OCI-LY3 (cell line): ENCODE measurements around the gene MEOX1.

Experiments used
- H2AFZ ChIP-seq: fragments of 200-600, 300-600 bp; shearing (Covaris generic); 2 replicates; pipeline ENCODE4 v1.6.0; 2014; ENCODE audit warnings: antibody characterized with exemption, low read depth, low read length
- H3K27ac ChIP-seq: fragments of 200-600, 300-600 bp; sonication (generic); 2 replicates; pipeline ENCODE4 v1.5.1; 2014; ENCODE audit warnings: mild to moderate bottlenecking, low read length, moderate library complexity, mixed read lengths
- H3K27me3 ChIP-seq: fragments of 200-600, 300-600 bp; sonication (generic); 2 replicates; pipeline ENCODE4 v1.6.1; 2014; ENCODE audit warnings: low read depth, low read length, mixed read lengths
- H3K36me3 ChIP-seq: fragments of 200-600, 300-600 bp; sonication (generic); replicated peaks from 2 replicates; pipeline ENCODE3; 2014; ENCODE audit warnings: low read depth, low read length, mixed read lengths
- H3K4me1 ChIP-seq: fragments of 300-600, 200-600 bp; sonication (generic); 2 replicates; pipeline ENCODE4 v1.6.1; 2014; ENCODE audit warnings: low read length, mixed read lengths
- H3K4me2 ChIP-seq: fragments of 200-600, 300-600 bp; sonication (generic); 2 replicates; pipeline ENCODE4 v1.6.1; 2014; ENCODE audit warnings: low read length, mixed read lengths
- H3K4me3 ChIP-seq: fragments of 300-600, 200-600 bp; sonication (generic); 2 replicates; pipeline ENCODE4 v1.5.1; 2014; ENCODE audit warnings: antibody characterized with exemption, mild to moderate bottlenecking, low read length, moderate library complexity
- H3K79me2 ChIP-seq: fragments of 300-600, 200-600 bp; shearing (Covaris generic); 2 replicates; pipeline ENCODE4 v1.6.1; 2014; ENCODE audit warnings: mild to moderate bottlenecking, low read length, mixed read lengths
- H3K9ac ChIP-seq: fragments of 300-600, 200-600 bp; shearing (Covaris generic); 2 replicates; pipeline ENCODE4 v1.6.0; 2014; ENCODE audit warnings: mild to moderate bottlenecking, low read length, moderate library complexity
- H3K9me3 ChIP-seq: fragments of 200-600, 300-600 bp; shearing (Covaris generic); 2 replicates; pipeline ENCODE4 v1.6.1; 2014; ENCODE audit warnings: low read length, mixed read lengths; ENCODE audit not compliant: insufficient read depth
- H4K20me1 ChIP-seq: fragments of 200-600, 300-600 bp; sonication (generic); 2 replicates; pipeline ENCODE4 v1.6.1; 2016; ENCODE audit warnings: low read length, mixed read lengths; ENCODE audit not compliant: insufficient read depth
- CTCF ChIP-seq: fragments of 200-600, 300-600 bp; sonication (generic); IDR thresholded peaks from 2 replicates; pipeline ENCODE4 v1.5.1; 2014; ENCODE audit warnings: antibody characterized with exemption, low read length, low read depth
- EZH2phosphoT487 ChIP-seq: fragments of 200-600 bp; shearing (Covaris generic); IDR thresholded peaks from 2 replicates; pipeline ENCODE4 v1.6.1; 2018; ENCODE audit warnings: antibody characterized with exemption, mixed run types, low read depth

MEOX1 gene

GRCh38 chr17:43671031-43671692 lies 9.4 kb upstream of the MEOX1 start:
- TF ChIP-seq EZH2phosphoT487 (no peak), CTCF (no peak)
- H3K4me3 ChIP-seq, result no peak overlapping the region
- H3K36me3 ChIP-seq, result no peaks in the 10 kb centered on the region
- H3K27me3 ChIP-seq, result no peaks in the 10 kb centered on the region
- H4K20me1 ChIP-seq, result no peaks in the 10 kb centered on the region
- no peak overlapping the region for H3K9ac ChIP-seq
- no peak overlapping the region for H3K27ac ChIP-seq
- no peaks in the 10 kb centered on the region for H3K4me1 ChIP-seq
- H3K79me2 ChIP-seq, result no peaks in the 10 kb centered on the region
- H3K4me2 ChIP-seq, result no peak overlapping the region
- no peaks in the 10 kb centered on the region for H3K9me3 ChIP-seq
- no peak overlapping the region for H2AFZ ChIP-seq

DNA sequence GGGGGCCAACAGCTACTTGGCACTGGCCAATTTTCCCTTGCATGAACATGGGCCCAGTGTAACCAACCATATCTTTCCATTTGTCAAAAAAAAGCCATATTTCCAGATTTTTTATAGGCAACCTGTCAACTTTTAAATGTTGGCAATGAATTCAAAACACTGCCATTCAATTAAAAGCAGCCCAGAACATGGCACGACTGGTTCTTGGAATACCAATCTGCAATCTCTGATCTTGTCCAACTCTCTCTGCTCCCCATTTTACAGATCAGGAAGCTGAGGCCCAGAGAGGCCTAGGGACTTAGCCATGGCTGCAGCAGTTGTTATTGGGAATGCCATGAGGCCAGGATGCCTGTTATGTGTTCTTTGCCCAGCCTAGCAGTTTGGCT lies 8.9 kb upstream of the MEOX1 start:
- no peak for TF ChIP-seq CTCF
- TF ChIP-seq EZH2phosphoT487, result no peak
- Histone ChIP-seq H3K27ac (no peak overlapping the region), H3K79me2 (no peaks in the 10 kb centered on the region), H3K4me2 (no peak overlapping the region), H3K27me3 (no peaks in the 10 kb centered on the region), H3K4me3 (no peak overlapping the region), H3K36me3 (no peaks in the 10 kb centered on the region), H3K4me1 (no peaks in the 10 kb centered on the region), H3K9me3 (no peaks in the 10 kb centered on the region), H4K20me1 (no peaks in the 10 kb centered on the region), H2AFZ (no peak overlapping the region), H3K9ac (no peak overlapping the region)

- no peak overlapping the region for H3K9ac ChIP-seq
- no peaks in the 10 kb centered on the region for H3K27me3 ChIP-seq
- no peak overlapping the region for H3K27ac ChIP-seq
- no peak overlapping the region for H3K4me3 ChIP-seq
- no peaks in the 10 kb centered on the region for H3K4me1 ChIP-seq
- H3K79me2 ChIP-seq, result no peaks in the 10 kb centered on the region
- H3K9me3 ChIP-seq, result no peaks in the 10 kb centered on the region
- H4K20me1 ChIP-seq, result no peaks in the 10 kb centered on the region
- H3K4me2 ChIP-seq, result no peak overlapping the region
- no peaks in the 10 kb centered on the region for H3K36me3 ChIP-seq
- no peak overlapping the region for H2AFZ ChIP-seq
- TF ChIP-seq CTCF (no peak), EZH2phosphoT487 (no peak)
Observed at GRCh38 chr17:43669971-43670644, 8.4 kb upstream of the MEOX1 start.

GRCh38 chr17:43667947-43668348 lies 6.2 kb upstream of the MEOX1 start:
- no peaks in the 10 kb centered on the region for H4K20me1 ChIP-seq
- no peak overlapping the region for H3K9ac ChIP-seq
- no peak overlapping the region for H3K4me2 ChIP-seq
- H3K9me3 ChIP-seq, result no peaks in the 10 kb centered on the region
- H3K27me3 ChIP-seq, result no peaks in the 10 kb centered on the region
- no peak overlapping the region for H3K27ac ChIP-seq
- no peaks in the 10 kb centered on the region for H3K79me2 ChIP-seq
- H3K4me3 ChIP-seq, result no peak overlapping the region
- TF ChIP-seq CTCF (no peak), EZH2phosphoT487 (no peak)
- H3K36me3 ChIP-seq, result no peaks in the 10 kb centered on the region
- peaks cover under 1% of the 10 kb centered on the region; the same call in 1 of the 2 replicates for H3K4me1 ChIP-seq
- H2AFZ ChIP-seq, result no peak overlapping the region
